Left colon (tissue), 2 donors: Measurements from ENCODE around the gene PRUNE2. TPM values are rescaled to one million over a fixed set of nuclear protein-coding genes. Genes with fewer than 3 reads are reported as not detected.
"Not testable (repeated sequence)": the region's sequence is repeated elsewhere in the genome, so short reads cannot be mapped to it uniquely, and the experiment has no call there.

ENCODE experiments used
- ATAC-seq: fragments of 200-7000 bp; cut with Tn5 transposase; one replicate; pipeline ENCODE4 v1.9.1; 2020; ENCODE audit warnings: mild to moderate bottlenecking, moderate library complexity
- DNase-seq, 2 donors: peaks; one replicate each; pipeline ENCODE4 v3.0.0-alpha.2; 2020
- intact Hi-C, 2 donors: fragments of 100-400 bp; cut with DNase I in 1 of 2; cut with micrococcal nuclease in 1 of 2; formaldehyde crosslinking; loops; one replicate each; pipeline versions ENCODE4 v1.11.2 to v1.14.0; 2022; cut with DNase I, micrococcal nuclease
- total RNA-seq, 2 donors: library from RNA; stranded (reverse); fragmentation: NEBNext Ultra II Directional; extraction: Animal tissue kit (Norgen Biotek cat#: 25700); gene quantifications; one replicate each; pipeline ENCODE4 v1.2.1, GENCODE V29; 2021
- donor health status: DM: no; HTN: no; CAD: no.
- donor health status: DM: yes; HTN: yes; CAD: no.

The PRUNE2 gene
- total RNA-seq, 2 donors from 2014 or later = 33.6 to 80.5 TPM

GRCh38 chr9:76880210-76880609 is 25.7 kb downstream of the PRUNE2 start:
- ATAC-seq (no peak), DNase-seq (no peak)
- intact Hi-C loops = no loop called here

GRCh38 chr9:76878933-76879332 is 27.0 kb downstream of the PRUNE2 start:
- intact Hi-C loops = no loop called here

GRCh38 chr9:76877961-76878360 is 28.0 kb downstream of the PRUNE2 start:
- intact Hi-C loops = no loop called here
- ATAC-seq (no peak), DNase-seq (no peak)

More at GRCh38 chr9:76878933-76879332, 27.0 kb downstream of the PRUNE2 start:
- ATAC-seq = no peak
- DNase-seq = no peak

- ATAC-seq (no peak), DNase-seq (no peak)
- intact Hi-C loops = no loop called here
These were observed 29.8 kb downstream of the PRUNE2 start for GRCh38 chr9:76876098-76876497.

- ATAC-seq = no peak
- intact Hi-C loops = no loop called here
- DNase-seq = no peak
These were observed 32.1 kb downstream of the PRUNE2 start for GRCh38 chr9:76873821-76874220.

GRCh38 chr9:76873056-76873792 is 32.7 kb downstream of the PRUNE2 start:
- DNase-seq (no peak), ATAC-seq (no peak)
- intact Hi-C loops = no loop called here

- DNase-seq = no peak
These were observed 37.0 kb downstream of the PRUNE2 start for GRCh38 chr9:76868897-76869296.

GRCh38 chr9:76866689-76867088 is 39.2 kb downstream of the PRUNE2 start:
- ATAC-seq (no peak), DNase-seq (no peak)
- intact Hi-C loops = no loop called here

More at GRCh38 chr9:76868897-76869296, 37.0 kb downstream of the PRUNE2 start:
- intact Hi-C loops = no loop called here
- ATAC-seq = no peak

GRCh38 chr9:76863832-76864231 is 42.1 kb downstream of the PRUNE2 start:
- ATAC-seq (no peak), DNase-seq (no peak)
- intact Hi-C loops = no loop called here

GRCh38 chr9:76859860-76860259 is 46.1 kb downstream of the PRUNE2 start:
- intact Hi-C loops = no loop called here
- ATAC-seq (no peak), DNase-seq (no peak)

GRCh38 chr9:76858248-76858647 is 47.7 kb downstream of the PRUNE2 start:
- intact Hi-C loops, DNase-seq, ATAC-seq: not testable (repeated sequence)

- ATAC-seq (no peak), DNase-seq (no peak)
- intact Hi-C loops = no loop called here
These were observed 49.9 kb downstream of the PRUNE2 start for GRCh38 chr9:76856016-76856415.

- ATAC-seq (no peak), DNase-seq (no peak)
- intact Hi-C loops = no loop called here
These were observed 50.9 kb downstream of the PRUNE2 start for GRCh38 chr9:76855015-76855414.

- DNase-seq (no peak), ATAC-seq (no peak)
- intact Hi-C loops = no loop called here
These were observed 53.9 kb downstream of the PRUNE2 start for GRCh38 chr9:76852026-76852425.

- intact Hi-C loops = no loop called here
- ATAC-seq (no peak), DNase-seq (no peak)
These were observed 59.6 kb downstream of the PRUNE2 start for GRCh38 chr9:76846297-76846696.

- intact Hi-C loops = no loop called here
- ATAC-seq (no peak), DNase-seq (no peak)
These were observed 60.7 kb downstream of the PRUNE2 start for GRCh38 chr9:76845254-76845653.

- DNase-seq (no peak), ATAC-seq (no peak)
These were observed 70.2 kb downstream of the PRUNE2 start for GRCh38 chr9:76835571-76836283.

GRCh38 chr9:76828447-76828846 is 77.5 kb downstream of the PRUNE2 start:
- intact Hi-C loops = no loop called here
- no peak for ATAC-seq
- DNase-seq = no peak

More at GRCh38 chr9:76835571-76836283, 70.2 kb downstream of the PRUNE2 start:
- intact Hi-C loops = no loop called here

GRCh38 chr9:76827296-76828080 is 78.4 kb downstream of the PRUNE2 start:
- intact Hi-C loops = no loop called here
- no peak for ATAC-seq
- no peak for DNase-seq

GRCh38 chr9:76820431-76820830 is 85.5 kb downstream of the PRUNE2 start:
- no peak for ATAC-seq
- intact Hi-C loops = no loop called here
- no peak for DNase-seq
